HepG2 (cell line): ENCODE results near the gene BLVRB. TPM values are rescaled to one million over a fixed set of nuclear protein-coding genes. Genes with fewer than 3 reads are reported as not detected.

ENCODE experiments used
- CBX1 ChIP-seq: IDR thresholded peaks from one replicate; pipeline ENCODE4 v1.6.1; 2016; ENCODE audit warnings: antibody characterized with exemption, low read depth
- EEA1 ChIP-seq: sonication (generic); formaldehyde crosslinking; IDR thresholded peaks from 2 replicates; pipeline ENCODE4 v1.5.1; 2020; ENCODE audit warnings: mild to moderate bottlenecking, missing genetic modification reagents, borderline replicate concordance
- GATAD2A ChIP-seq: IDR thresholded peaks from 2 replicates; pipeline ENCODE4 v1.6.1; 2016
- MIER2 ChIP-seq: IDR thresholded peaks from 2 replicates; pipeline ENCODE4 v1.6.1; 2016; ENCODE audit warnings: missing biosample characterization, missing genetic modification reagents
- RARG ChIP-seq: sonication (generic); formaldehyde crosslinking; IDR thresholded peaks from 2 replicates; pipeline ENCODE4 v1.4.0; 2020; ENCODE audit warnings: low read depth, mild to moderate bottlenecking, missing genetic modification reagents
- SIN3A ChIP-seq: IDR thresholded peaks from 2 replicates; pipeline ENCODE4 v1.6.1; 2011; ENCODE audit warnings: low read depth, mild to moderate bottlenecking, control low read depth, low read length, borderline replicate concordance
- ZNF101 ChIP-seq: sonication (generic); formaldehyde crosslinking; IDR thresholded peaks from 2 replicates; pipeline ENCODE4 v1.4.0; 2020; ENCODE audit warnings: mild to moderate bottlenecking, low read depth, missing genetic modification reagents, borderline replicate concordance
- ZNF318 ChIP-seq: sonication (generic); formaldehyde crosslinking; IDR thresholded peaks from 2 replicates; pipeline ENCODE4 v1.4.0; 2020; ENCODE audit warnings: mild to moderate bottlenecking, missing genetic modification reagents
- ZNF569 ChIP-seq: sonication (generic); formaldehyde crosslinking; IDR thresholded peaks from 2 replicates; pipeline ENCODE4 v1.5.0; 2020; ENCODE audit warnings: mild to moderate bottlenecking, missing genetic modification reagents, moderate library complexity, borderline replicate concordance
- ZNF570 ChIP-seq: sonication (generic); formaldehyde crosslinking; IDR thresholded peaks from 2 replicates; pipeline ENCODE4 v1.4.0; 2020; ENCODE audit warnings: mild to moderate bottlenecking, missing genetic modification reagents, borderline replicate concordance
- ZNF660 ChIP-seq: sonication (generic); formaldehyde crosslinking; IDR thresholded peaks from 2 replicates; pipeline ENCODE4 v1.5.1; 2020; ENCODE audit warnings: mild to moderate bottlenecking, low read depth, missing genetic modification reagents, borderline replicate concordance
- ZNF674 ChIP-seq: sonication (generic); formaldehyde crosslinking; IDR thresholded peaks from 2 replicates; pipeline ENCODE4 v1.5.0; 2020; ENCODE audit warnings: low read depth, mild to moderate bottlenecking, missing genetic modification reagents
- ZNF713 ChIP-seq: sonication (generic); formaldehyde crosslinking; IDR thresholded peaks from 2 replicates; pipeline ENCODE4 v1.4.0; 2020; ENCODE audit warnings: mild to moderate bottlenecking, missing genetic modification reagents
- polyA plus RNA-seq, 8 experiments: library from polyadenylated mRNA; depleted of rRNA in 3 of 8; stranded (reverse) in 7 of 8; unstranded in 1 of 8; fragments of >200 nt; fragmentation: Illumina TruSeq in 4 of 8; extraction: Trizol in 4 of 8; gene quantifications; 2 replicates each; pipeline versions ENCODE4 v1.2.1 to v1.2.3, GENCODE V29; 2011 to 2016; ENCODE audit warnings: low read depth in 4 of 8, missing spikeins in 1 of 8, mixed read lengths in 1 of 8; ENCODE audit not compliant: insufficient read depth in 1 of 8
- total RNA-seq, 5 experiments: library from RNA; depleted of rRNA; stranded (reverse); fragments of >200 nt; fragmentation: Illumina TruSeq; extraction: Trizol; gene quantifications; 2 replicates each; pipeline ENCODE4 v1.2.3, GENCODE V29; 2016; ENCODE audit warnings: low read depth in 1 of 5
- TF ChIP-seq, protein P1 (sequence below): sonication (generic); formaldehyde crosslinking; IDR thresholded peaks from 2 replicates; pipeline ENCODE4 v1.5.1; 2020; ENCODE audit warnings: mild to moderate bottlenecking, missing genetic modification reagents, moderate library complexity
- TF ChIP-seq, protein P2 (sequence below): sonication (generic); formaldehyde crosslinking; IDR thresholded peaks from 2 replicates; pipeline ENCODE4 v1.4.0; 2020; ENCODE audit warnings: missing genetic modification reagents, borderline replicate concordance

Gene BLVRB
- total and polyA plus RNA-seq, 2 of the 13 experiments (the other 11 are each of a cell fraction or from before 2014, with no cell fraction given) = 25.9 to 51.4 TPM

DNA sequence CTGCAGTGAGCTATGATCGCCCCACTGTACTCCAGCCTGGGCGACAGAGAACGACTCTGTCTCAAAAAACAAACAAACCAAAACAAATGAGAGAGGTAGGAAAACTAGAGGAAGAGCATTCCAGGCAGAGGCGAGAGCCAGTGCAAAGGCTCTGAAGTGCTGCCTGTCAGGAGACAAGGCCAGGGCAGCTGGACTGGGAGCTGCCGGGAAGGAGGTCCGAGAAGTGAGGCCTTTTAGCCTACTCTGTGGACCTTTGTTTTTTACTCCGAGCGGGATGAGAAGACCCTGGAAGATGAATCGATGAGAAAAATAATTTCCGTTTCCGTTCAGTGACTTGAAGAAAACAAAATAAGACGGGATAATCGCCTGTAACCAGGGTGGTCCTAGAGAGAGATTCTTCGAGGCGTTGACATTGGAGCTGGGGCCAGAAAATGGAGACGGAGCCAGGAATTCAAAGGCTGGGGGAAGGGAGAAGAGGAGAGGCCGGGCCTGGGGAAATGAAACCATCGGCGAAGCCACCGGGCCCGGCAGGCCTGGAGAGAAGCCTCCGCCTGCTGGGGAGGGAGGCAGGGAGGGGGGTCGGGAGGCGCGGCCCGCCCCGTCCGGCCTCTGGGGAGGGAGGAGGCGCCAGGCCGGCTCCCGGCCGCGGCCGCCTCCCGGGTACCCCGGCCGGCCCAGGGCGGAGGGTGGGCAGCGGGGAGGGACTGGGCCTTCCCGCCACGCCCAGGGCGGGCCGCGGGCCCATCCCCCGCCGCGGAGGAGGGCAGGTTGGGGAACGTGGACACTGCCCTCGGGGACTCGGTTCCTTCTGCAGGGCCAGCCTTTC, 31.9 kb downstream of the BLVRB start (continued):
- peak; percentile 26; the same call in 1 of the 2 replicates for TF ChIP-seq EEA1 (CRISPR knock-in tag)
- peak; percentile 30; the same call in 1 of the 2 replicates for TF ChIP-seq GATAD2A (CRISPR knock-in tag)
- no peak for TF ChIP-seq ZNF318 (CRISPR knock-in tag)
- TF ChIP-seq ZNF674 (CRISPR knock-in tag) = no peak
- peak; percentile 22; the same call in 1 of the 2 replicates for TF ChIP-seq SIN3A
- TF ChIP-seq ZNF570 (CRISPR knock-in tag) = no peak
- no peak for TF ChIP-seq ZNF569 (CRISPR knock-in tag)
- TF ChIP-seq, protein P1, sequence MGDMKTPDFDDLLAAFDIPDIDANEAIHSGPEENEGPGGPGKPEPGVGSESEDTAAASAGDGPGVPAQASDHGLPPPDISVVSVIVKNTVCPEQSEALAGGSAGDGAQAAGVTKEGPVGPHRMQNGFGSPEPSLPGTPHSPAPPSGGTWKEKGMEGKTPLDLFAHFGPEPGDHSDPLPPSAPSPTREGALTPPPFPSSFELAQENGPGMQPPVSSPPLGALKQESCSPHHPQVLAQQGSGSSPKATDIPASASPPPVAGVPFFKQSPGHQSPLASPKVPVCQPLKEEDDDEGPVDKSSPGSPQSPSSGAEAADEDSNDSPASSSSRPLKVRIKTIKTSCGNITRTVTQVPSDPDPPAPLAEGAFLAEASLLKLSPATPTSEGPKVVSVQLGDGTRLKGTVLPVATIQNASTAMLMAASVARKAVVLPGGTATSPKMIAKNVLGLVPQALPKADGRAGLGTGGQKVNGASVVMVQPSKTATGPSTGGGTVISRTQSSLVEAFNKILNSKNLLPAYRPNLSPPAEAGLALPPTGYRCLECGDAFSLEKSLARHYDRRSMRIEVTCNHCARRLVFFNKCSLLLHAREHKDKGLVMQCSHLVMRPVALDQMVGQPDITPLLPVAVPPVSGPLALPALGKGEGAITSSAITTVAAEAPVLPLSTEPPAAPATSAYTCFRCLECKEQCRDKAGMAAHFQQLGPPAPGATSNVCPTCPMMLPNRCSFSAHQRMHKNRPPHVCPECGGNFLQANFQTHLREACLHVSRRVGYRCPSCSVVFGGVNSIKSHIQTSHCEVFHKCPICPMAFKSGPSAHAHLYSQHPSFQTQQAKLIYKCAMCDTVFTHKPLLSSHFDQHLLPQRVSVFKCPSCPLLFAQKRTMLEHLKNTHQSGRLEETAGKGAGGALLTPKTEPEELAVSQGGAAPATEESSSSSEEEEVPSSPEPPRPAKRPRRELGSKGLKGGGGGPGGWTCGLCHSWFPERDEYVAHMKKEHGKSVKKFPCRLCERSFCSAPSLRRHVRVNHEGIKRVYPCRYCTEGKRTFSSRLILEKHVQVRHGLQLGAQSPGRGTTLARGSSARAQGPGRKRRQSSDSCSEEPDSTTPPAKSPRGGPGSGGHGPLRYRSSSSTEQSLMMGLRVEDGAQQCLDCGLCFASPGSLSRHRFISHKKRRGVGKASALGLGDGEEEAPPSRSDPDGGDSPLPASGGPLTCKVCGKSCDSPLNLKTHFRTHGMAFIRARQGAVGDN (CRISPR knock-in tag) = peak; percentile 72
- no peak for TF ChIP-seq CBX1
- no peak for TF ChIP-seq ZNF660
- TF ChIP-seq ZNF101 = no peak
- TF ChIP-seq MIER2 (CRISPR knock-in tag) = no peak
- no peak for TF ChIP-seq RARG (CRISPR knock-in tag)
- no peak for TF ChIP-seq ZNF713
- TF ChIP-seq, protein P2, sequence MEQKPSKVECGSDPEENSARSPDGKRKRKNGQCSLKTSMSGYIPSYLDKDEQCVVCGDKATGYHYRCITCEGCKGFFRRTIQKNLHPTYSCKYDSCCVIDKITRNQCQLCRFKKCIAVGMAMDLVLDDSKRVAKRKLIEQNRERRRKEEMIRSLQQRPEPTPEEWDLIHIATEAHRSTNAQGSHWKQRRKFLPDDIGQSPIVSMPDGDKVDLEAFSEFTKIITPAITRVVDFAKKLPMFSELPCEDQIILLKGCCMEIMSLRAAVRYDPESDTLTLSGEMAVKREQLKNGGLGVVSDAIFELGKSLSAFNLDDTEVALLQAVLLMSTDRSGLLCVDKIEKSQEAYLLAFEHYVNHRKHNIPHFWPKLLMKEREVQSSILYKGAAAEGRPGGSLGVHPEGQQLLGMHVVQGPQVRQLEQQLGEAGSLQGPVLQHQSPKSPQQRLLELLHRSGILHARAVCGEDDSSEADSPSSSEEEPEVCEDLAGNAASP (CRISPR knock-in tag) = 0 out of 2 replicates have a peak, but pooled peaks have one; percentile 17
